GM12878 (cell line): ENCODE measurements around the gene FMNL3. TPM values are rescaled to one million over a fixed set of nuclear protein-coding genes. Genes with fewer than 3 reads are reported as not detected.

Experiments used
- ATAC-seq: fragments of 200-7000 bp; cut with Tn5 transposase; 3 replicates; pipeline ENCODE4 v1.9.1; 2020; ENCODE audit warnings: mild to moderate bottlenecking, moderate library complexity
- BruUV-seq: library from RNA; stranded (reverse); fragments of 400-500 nt; replicated peaks from 2 replicates; lab custom pipeline; 2021; lab: Mats Ljungman, UMichigan
- CTCF ChIA-PET: fragments of 300-600 bp; sonication (Branson Sonifier 250); formaldehyde crosslinking; extraction: SDS; loops from one replicate; lab custom pipeline; 2021; ENCODE audit warnings: inconsistent platforms; lab: Yijun Ruan, JAX
- POLR2A ChIA-PET: fragments of 350-600 bp; formaldehyde crosslinking; extraction: SDS; loops from one replicate; lab custom pipeline; 2021; ENCODE audit warnings: inconsistent platforms; lab: Charles Lee
- RAD21 ChIA-PET: fragments of 300-600 bp; sonication (Branson Sonifier 250); formaldehyde crosslinking; loops from one replicate; lab custom pipeline; 2023; ENCODE audit warnings: antibody characterized with exemption; ENCODE audit not compliant: unreplicated experiment; lab: Charles Lee
- SMC1A ChIA-PET: fragments of 300-600 bp; sonication (Branson Sonifier 250); formaldehyde crosslinking; loops from one replicate; lab custom pipeline; 2023; ENCODE audit not compliant: unreplicated experiment, uncharacterized antibody; lab: Charles Lee
- DNase-seq: peaks from one replicate; pipeline ENCODE4 v3.0.0-alpha.2; 2011; ENCODE audit warnings: low read depth, low spot score
- FAIRE-seq: peaks from 3 replicates; lab custom pipeline; 2011; peaks lifted over from hg19 to GRCh38; lab: Jason Lieb, UNC
- H2AFZ ChIP-seq: 2 replicates; pipeline ENCODE4 v1.6.0; 2011; ENCODE audit warnings: low read depth, low read length, control low read depth; ENCODE audit not compliant: control insufficient read depth
- H3K27ac ChIP-seq: 2 replicates; pipeline ENCODE4 v1.5.1; 2011; ENCODE audit warnings: control low read depth; ENCODE audit not compliant: control insufficient read depth, insufficient read depth
- H3K27me3 ChIP-seq, 2 experiments: replicated peaks in 1 of 2; 2 replicates each; pipeline versions ENCODE4 v1.6.0 to v1.6.1; 2011; ENCODE audit warnings: low read length in 1 of 2; ENCODE audit not compliant: control insufficient read depth in 2 of 2, insufficient read depth in 2 of 2
- H3K36me3 ChIP-seq, 2 experiments: 2 replicates each; pipeline ENCODE4 v1.5.1; 2011; ENCODE audit warnings: low read length in 1 of 2; ENCODE audit not compliant: control insufficient read depth in 2 of 2, insufficient read depth in 2 of 2
- H3K4me1 ChIP-seq: 2 replicates; pipeline ENCODE4 v1.6.1; 2011; ENCODE audit warnings: mild to moderate bottlenecking, low read length, moderate library complexity, mixed read lengths; ENCODE audit not compliant: control insufficient read depth, insufficient read depth
- H3K4me2 ChIP-seq: 2 replicates; pipeline ENCODE4 v1.6.0; 2011; ENCODE audit warnings: control low read depth; ENCODE audit not compliant: control insufficient read depth, insufficient read depth
- H3K4me3 ChIP-seq: fragments of 200-600 bp; sonication (generic); 2 replicates; pipeline ENCODE4 v1.5.1; 2016
- H3K79me2 ChIP-seq: 2 replicates; pipeline ENCODE4 v1.6.0; 2011; ENCODE audit warnings: low read length; ENCODE audit not compliant: control insufficient read depth, insufficient read depth
- H3K9ac ChIP-seq: 2 replicates; pipeline ENCODE4 v1.8.0; 2011; ENCODE audit warnings: low read length, control low read depth, mixed read lengths; ENCODE audit not compliant: control insufficient read depth, insufficient read depth
- H3K9me3 ChIP-seq: replicated peaks from 3 replicates; pipeline ENCODE4 v1.5.1; 2011; ENCODE audit warnings: mild to moderate bottlenecking, low read length; ENCODE audit not compliant: control insufficient read depth, insufficient read depth
- H4K20me1 ChIP-seq: 2 replicates; pipeline ENCODE4 v1.6.0; 2011; ENCODE audit not compliant: control insufficient read depth, insufficient read depth
- CBX3 ChIP-seq: fragments of 200-600 bp; sonication (generic); IDR thresholded peaks from 2 replicates; pipeline ENCODE4 v1.6.1; 2016; ENCODE audit warnings: low read depth, borderline replicate concordance
- ETV6 ChIP-seq, 2 experiments: fragments of 450-650 bp in 1 of 2; IDR thresholded peaks in 1 of 2; conservative IDR thresholded peaks in 1 of 2; 2 replicates each; pipeline ENCODE4 v1.6.1; 2014; ENCODE audit warnings: antibody characterized with exemption in 1 of 2, borderline replicate concordance in 1 of 2, low read depth in 1 of 2, mild to moderate bottlenecking in 1 of 2, moderate library complexity in 1 of 2
- HCFC1 ChIP-seq: fragments of 150-350 bp; IDR thresholded peaks from 2 replicates; pipeline ENCODE4 v1.6.1; 2014; ENCODE audit warnings: low read length
- LARP7 ChIP-seq: fragments of 450-650 bp; IDR thresholded peaks from 2 replicates; pipeline ENCODE4 v1.6.1; 2017; ENCODE audit warnings: mild to moderate bottlenecking
- MYB ChIP-seq: fragments of 150-350 bp; IDR thresholded peaks from 2 replicates; pipeline ENCODE4 v1.6.1; 2014; ENCODE audit warnings: mild to moderate bottlenecking, low read depth, low read length, borderline replicate concordance
- NR2C2 ChIP-seq: IDR thresholded peaks from 2 replicates; pipeline ENCODE4 v1.6.1; 2011; ENCODE audit warnings: borderline replicate concordance, low read depth; ENCODE audit not compliant: control insufficient read depth, insufficient read length
- PML ChIP-seq: IDR thresholded peaks from 2 replicates; pipeline ENCODE4 v1.6.1; 2012; ENCODE audit warnings: low read length, inconsistent platforms
- SRF ChIP-seq, 2 experiments: IDR thresholded peaks; 2 replicates each; pipeline ENCODE4 v1.6.1; 2011; ENCODE audit warnings: low read depth in 2 of 2, low read length in 2 of 2, mild to moderate bottlenecking in 1 of 2, moderate library complexity in 1 of 2
- SUPT20H ChIP-seq: IDR thresholded peaks from 2 replicates; pipeline ENCODE4 v1.6.1; 2011; ENCODE audit warnings: low read depth, mild to moderate bottlenecking, low read length, moderate library complexity, borderline replicate concordance; ENCODE audit not compliant: control insufficient read depth
- SUZ12 ChIP-seq: fragments of 200-600 bp; sonication (generic); IDR thresholded peaks from one replicate; pipeline ENCODE4 v1.6.1; 2018; ENCODE audit warnings: antibody characterized with exemption, mild to moderate bottlenecking; ENCODE audit not compliant: unreplicated experiment
- TARDBP ChIP-seq: IDR thresholded peaks from 2 replicates; pipeline ENCODE4 v1.6.1; 2016; ENCODE audit warnings: borderline replicate concordance
- TCF7 ChIP-seq: IDR thresholded peaks from 2 replicates; pipeline ENCODE4 v1.6.1; 2014; ENCODE audit warnings: antibody characterized with exemption, borderline replicate concordance
- ZNF207 ChIP-seq: fragments of 450-650 bp; IDR thresholded peaks from 2 replicates; pipeline ENCODE4 v1.6.1; 2014; ENCODE audit warnings: antibody characterized with exemption, mild to moderate bottlenecking, borderline replicate concordance
- WGBS: methylation state at CpG from one replicate; pipeline ENCODE4 v1.1.6; 2016; ENCODE audit warnings: low lambda C conversion rate; ENCODE audit not compliant: insufficient replicate concordance, insufficient coverage; ENCODE audit errors: missing lambda C conversion rate; 5-methylcytosine and 5-hydroxymethylcytosine counted together
- in situ Hi-C: fragments of 300-500 bp; cut with MboI; formaldehyde crosslinking; loops from 9 replicates; pipeline ENCODE4 v1.14.3; 2018; ENCODE audit warnings: mixed read lengths
- intact Hi-C: fragments of 100-400 bp; cut with micrococcal nuclease; formaldehyde crosslinking; loops from one replicate; pipeline ENCODE4 v1.14.2; 2022; ENCODE audit not compliant: unreplicated experiment
- polyA plus RNA-seq, 11 experiments: library from polyadenylated mRNA; depleted of rRNA in 4 of 11; unstranded in 6 of 11; stranded (reverse) in 5 of 11; fragments of >200 nt; fragmentation: Nextera tagmentation in 4 of 11; fragmentation: Illumina TruSeq in 1 of 11; extraction: Ambion mirVana in 4 of 11; extraction: Trizol in 1 of 11; gene quantifications; 1 replicate in 1 of 11; 2 replicates in 10 of 11; pipeline versions ENCODE4 v1.2.1 to v1.2.3, GENCODE V29; 2011 to 2016; ENCODE audit warnings: inconsistent platforms in 2 of 11, missing spikeins in 2 of 11, low read depth in 1 of 11
- total RNA-seq, 4 experiments: library from RNA; depleted of rRNA in 3 of 4; stranded (reverse); fragments of >200 nt in 3 of 4; fragmentation: Illumina TruSeq in 1 of 4; extraction: Trizol in 1 of 4; gene quantifications; 2 replicates each; pipeline versions ENCODE4 v1.2.1 to v1.2.3, GENCODE V29; 2013 to 2021
- TF ChIP-seq, protein P1 (sequence below): fragments of 450-650 bp; IDR thresholded peaks from 2 replicates; pipeline ENCODE4 v1.6.1; 2017; ENCODE audit warnings: mild to moderate bottlenecking, moderate library complexity
- TF ChIP-seq, protein P2 (sequence below): IDR thresholded peaks from 2 replicates; pipeline ENCODE4 v1.6.1; 2011; ENCODE audit warnings: borderline replicate concordance, low read depth, mild to moderate bottlenecking, moderate library complexity, low read length; ENCODE audit not compliant: insufficient read depth, poor library complexity, severe bottlenecking

The FMNL3 gene
- total and polyA plus RNA-seq, 10 of the 15 experiments (the other 5 are each of a cell fraction or from before 2014, with no cell fraction given): 3.0 to 64.9 (median 30.9) TPM

DNA sequence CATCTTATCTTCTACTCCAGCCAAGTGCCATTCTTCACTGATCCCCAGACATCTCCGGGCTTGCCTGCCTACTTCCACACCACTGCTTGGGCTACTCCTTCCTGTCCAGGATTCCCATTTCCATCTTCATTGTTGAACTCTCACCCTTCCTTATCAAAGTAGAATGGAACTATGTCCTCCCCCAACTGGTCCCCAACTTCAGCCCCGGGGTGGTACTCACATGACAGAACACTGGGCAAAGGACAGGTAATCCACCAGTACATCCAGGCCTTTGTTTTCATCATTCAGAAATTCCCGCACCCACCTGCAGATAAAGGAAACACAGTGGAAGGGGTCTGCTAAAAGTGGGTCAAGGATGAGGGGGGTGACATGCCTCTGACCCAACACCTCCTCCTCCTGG, 45.5 kb downstream of the FMNL3 start:
- ChIA-PET CTCF (interaction anchor here (0.8 to 6.9 kb wide), 8 partner anchors 9 to 79 kb away, joined by 3 to 87 read pairs (median 4); partner anchors contain the start of gene FMNL3), RAD21 (interaction anchor here (1.0 to 6.8 kb wide), 7 partner anchors 11 to 48 kb away, joined by 3 to 154 read pairs (median 6); partner anchors contain the start of gene FMNL3), SMC1A (interaction anchor here (0.8 to 6.1 kb wide), 12 partner anchors 9 to 699 kb away, joined by 3 to 162 read pairs (median 6); partner anchors contain the start of gene FMNL3), POLR2A (interaction anchor here (1.0 to 6.9 kb wide), 7 partner anchors 12 to 79 kb away, joined by 3 to 106 read pairs (median 9); partner anchors contain the start of genes FMNL3 and TMBIM6)
- H2AFZ ChIP-seq: no peak overlapping the region
- H3K4me2 ChIP-seq: peak overlapping the region; percentile 64
- in situ Hi-C loops: no loop called here
- peak overlapping the region; percentile 51 for H3K9ac ChIP-seq
- H4K20me1 ChIP-seq: no peaks in the 10 kb centered on the region
- peak overlapping the region; percentile 86 for H3K27ac ChIP-seq
- WGBS: 76% methylated on average over 3 of the region's 3 CpGs
- H3K4me1 ChIP-seq: peaks cover 57% of the 10 kb centered on the region
- H3K9me3 ChIP-seq: no peaks in the 10 kb centered on the region
- peaks cover 29 to 33% of the 10 kb centered on the region in 2 experiments for H3K36me3 ChIP-seq
- no peak for DNase-seq
- no peaks in the 10 kb centered on the region for H3K27me3 ChIP-seq
- no TSS peak for BruUV-seq
- peaks cover 31% of the 10 kb centered on the region for H3K79me2 ChIP-seq
- TF ChIP-seq NR2C2: no peak
- TF ChIP-seq HCFC1: no peak
- TF ChIP-seq, protein P1, sequence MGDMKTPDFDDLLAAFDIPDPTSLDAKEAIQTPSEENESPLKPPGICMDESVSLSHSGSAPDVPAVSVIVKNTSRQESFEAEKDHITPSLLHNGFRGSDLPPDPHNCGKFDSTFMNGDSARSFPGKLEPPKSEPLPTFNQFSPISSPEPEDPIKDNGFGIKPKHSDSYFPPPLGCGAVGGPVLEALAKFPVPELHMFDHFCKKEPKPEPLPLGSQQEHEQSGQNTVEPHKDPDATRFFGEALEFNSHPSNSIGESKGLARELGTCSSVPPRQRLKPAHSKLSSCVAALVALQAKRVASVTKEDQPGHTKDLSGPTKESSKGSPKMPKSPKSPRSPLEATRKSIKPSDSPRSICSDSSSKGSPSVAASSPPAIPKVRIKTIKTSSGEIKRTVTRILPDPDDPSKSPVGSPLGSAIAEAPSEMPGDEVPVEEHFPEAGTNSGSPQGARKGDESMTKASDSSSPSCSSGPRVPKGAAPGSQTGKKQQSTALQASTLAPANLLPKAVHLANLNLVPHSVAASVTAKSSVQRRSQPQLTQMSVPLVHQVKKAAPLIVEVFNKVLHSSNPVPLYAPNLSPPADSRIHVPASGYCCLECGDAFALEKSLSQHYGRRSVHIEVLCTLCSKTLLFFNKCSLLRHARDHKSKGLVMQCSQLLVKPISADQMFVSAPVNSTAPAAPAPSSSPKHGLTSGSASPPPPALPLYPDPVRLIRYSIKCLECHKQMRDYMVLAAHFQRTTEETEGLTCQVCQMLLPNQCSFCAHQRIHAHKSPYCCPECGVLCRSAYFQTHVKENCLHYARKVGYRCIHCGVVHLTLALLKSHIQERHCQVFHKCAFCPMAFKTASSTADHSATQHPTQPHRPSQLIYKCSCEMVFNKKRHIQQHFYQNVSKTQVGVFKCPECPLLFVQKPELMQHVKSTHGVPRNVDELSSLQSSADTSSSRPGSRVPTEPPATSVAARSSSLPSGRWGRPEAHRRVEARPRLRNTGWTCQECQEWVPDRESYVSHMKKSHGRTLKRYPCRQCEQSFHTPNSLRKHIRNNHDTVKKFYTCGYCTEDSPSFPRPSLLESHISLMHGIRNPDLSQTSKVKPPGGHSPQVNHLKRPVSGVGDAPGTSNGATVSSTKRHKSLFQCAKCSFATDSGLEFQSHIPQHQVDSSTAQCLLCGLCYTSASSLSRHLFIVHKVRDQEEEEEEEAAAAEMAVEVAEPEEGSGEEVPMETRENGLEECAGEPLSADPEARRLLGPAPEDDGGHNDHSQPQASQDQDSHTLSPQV: no peak
- TF ChIP-seq ETV6 (conservative IDR thresholded peaks at IDR 0.05 in 1 of 2, IDR thresholded peaks at IDR 0.05 in 1 of 2; ENCODE audit: borderline replicate concordance in 1 of 2, low read depth in 1 of 2): no peak
- TF ChIP-seq, protein P2, sequence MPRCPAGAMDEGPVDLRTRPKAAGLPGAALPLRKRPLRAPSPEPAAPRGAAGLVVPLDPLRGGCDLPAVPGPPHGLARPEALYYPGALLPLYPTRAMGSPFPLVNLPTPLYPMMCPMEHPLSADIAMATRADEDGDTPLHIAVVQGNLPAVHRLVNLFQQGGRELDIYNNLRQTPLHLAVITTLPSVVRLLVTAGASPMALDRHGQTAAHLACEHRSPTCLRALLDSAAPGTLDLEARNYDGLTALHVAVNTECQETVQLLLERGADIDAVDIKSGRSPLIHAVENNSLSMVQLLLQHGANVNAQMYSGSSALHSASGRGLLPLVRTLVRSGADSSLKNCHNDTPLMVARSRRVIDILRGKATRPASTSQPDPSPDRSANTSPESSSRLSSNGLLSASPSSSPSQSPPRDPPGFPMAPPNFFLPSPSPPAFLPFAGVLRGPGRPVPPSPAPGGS: no peak
- TF ChIP-seq PML: no peak
- no peak for TF ChIP-seq SRF (IDR thresholded peaks at IDR 0.05; ENCODE audit: low read depth in 2 of 2, low read length in 2 of 2)
- no peak for TF ChIP-seq ZNF207
- no peak for TF ChIP-seq TCF7
- no peak for TF ChIP-seq SUZ12
- no peak for TF ChIP-seq CBX3
- TF ChIP-seq SUPT20H: no peak
- TF ChIP-seq MYB: no peak
- TF ChIP-seq TARDBP: no peak
- TF ChIP-seq LARP7: no peak
- TF ChIP-seq, all 136 proteins: peak for 0
- no peak overlapping the region for H3K4me3 ChIP-seq
- FAIRE-seq (no peak), ATAC-seq (no peak)
- intact Hi-C loops: loop anchor here (2.0 kb wide), 1 partner anchor 45 kb away; the partner anchor contains the start of gene FMNL3
